Measurements from ENCODE around the gene RNF135.

DNA sequence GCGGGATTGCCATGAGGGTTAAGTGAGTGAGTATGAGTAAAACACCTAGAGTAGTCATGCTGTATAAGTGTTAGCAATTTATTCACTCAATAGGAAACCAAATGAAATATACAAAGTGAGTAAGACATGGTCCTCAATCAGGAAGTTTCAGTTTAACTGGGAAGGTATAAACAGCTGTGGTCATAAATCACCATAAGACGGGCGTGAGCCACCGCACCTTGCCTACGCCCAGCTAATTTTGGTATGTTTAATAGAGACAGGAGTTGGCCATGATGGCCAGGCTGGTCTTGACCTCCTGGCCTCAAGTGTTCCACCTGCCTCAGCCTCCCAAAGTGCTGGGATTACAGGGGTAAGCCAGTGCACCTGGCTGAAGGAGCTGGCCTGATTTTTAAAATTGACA, 27.0 kb downstream of the RNF135 start:
- TF ChIP-seq POLR2A (IDR thresholded peaks at IDR 0.05; ENCODE audit: low read depth, low read length), result no peak
- TF ChIP-seq CTCF (conservative IDR thresholded peaks at IDR 0.05; ENCODE audit: low read depth, low read length), result no peak
- TF ChIP-seq RFX5 (IDR thresholded peaks at IDR 0.05; ENCODE audit: low read depth, low read length), result no peak
- TF ChIP-seq RCOR1 (IDR thresholded peaks at IDR 0.05; ENCODE audit: insufficient replicate concordance, low read length), result no peak
- TF ChIP-seq MAZ (IDR thresholded peaks at IDR 0.05; ENCODE audit: borderline replicate concordance, low read depth, low read length), result no peak
- no peak for TF ChIP-seq BHLHE40 (IDR thresholded peaks at IDR 0.05; ENCODE audit: low read depth, low read length)
- no peak for TF ChIP-seq SMC3 (IDR thresholded peaks at IDR 0.05; ENCODE audit: low read depth, low read length)
- no peak for TF ChIP-seq USF2 (IDR thresholded peaks at IDR 0.05; ENCODE audit: low read depth, low read length)
- TF ChIP-seq MXI1 (IDR thresholded peaks at IDR 0.05; ENCODE audit: borderline replicate concordance, low read depth, low read length), result no peak
- no peak for TF ChIP-seq RAD21 (IDR thresholded peaks at IDR 0.05; ENCODE audit: low read length)

Measured in IMR-90 (cell line).